GM23338 (cell line): ENCODE data around the gene DACT1. TPM values are rescaled to one million over a fixed set of nuclear protein-coding genes. Genes with fewer than 3 reads are reported as not detected.

Source experiments
- ATAC-seq: fragments of 200-7000 bp; cut with Tn5 transposase; 3 replicates; pipeline ENCODE4 v1.9.1; 2020
- DNase-seq: peaks from one replicate; pipeline ENCODE4 v3.0.0-alpha.2; 2015; ENCODE audit warnings: low spot score
- H2AFZ ChIP-seq: fragments of 200-600 bp; sonication (generic); 2 replicates; pipeline ENCODE4 v1.8.0; 2016; ENCODE audit warnings: antibody characterized with exemption, mild to moderate bottlenecking, moderate library complexity
- H3F3A ChIP-seq: fragments of 200-600 bp; sonication (generic); replicated peaks from 2 replicates; pipeline ENCODE4 v1.8.0; 2017; ENCODE audit warnings: antibody characterized with exemption, mixed run types, low read depth
- H3K27ac ChIP-seq: fragments of 200-600 bp; sonication (generic); 2 replicates; pipeline ENCODE4 v1.6.1; 2016; ENCODE audit warnings: low read depth
- H3K27me3 ChIP-seq: fragments of 200-600 bp; sonication (generic); 2 replicates; pipeline ENCODE4 v1.8.0; 2016; ENCODE audit warnings: mild to moderate bottlenecking, mixed run types, moderate library complexity; ENCODE audit not compliant: insufficient read depth
- H3K36me3 ChIP-seq: fragments of 200-600 bp; sonication (generic); 2 replicates; pipeline ENCODE4 v1.8.0; 2016; ENCODE audit warnings: mild to moderate bottlenecking; ENCODE audit not compliant: insufficient read depth
- H3K4me1 ChIP-seq: fragments of 200-600 bp; sonication (generic); 2 replicates; pipeline ENCODE4 v1.8.0; 2016; ENCODE audit warnings: mild to moderate bottlenecking, moderate library complexity; ENCODE audit not compliant: insufficient read depth
- H3K4me2 ChIP-seq: fragments of 200-600 bp; sonication (generic); 2 replicates; pipeline ENCODE4 v1.7.1; 2017; ENCODE audit warnings: mixed run types
- H3K4me3 ChIP-seq: fragments of 200-600 bp; sonication (generic); 2 replicates; pipeline ENCODE4 v1.6.1; 2016; ENCODE audit warnings: mixed run types
- H3K79me2 ChIP-seq: fragments of 200-600 bp; sonication (generic); replicated peaks from 2 replicates; pipeline ENCODE4 v1.8.0; 2017; ENCODE audit warnings: mild to moderate bottlenecking; ENCODE audit not compliant: insufficient read depth
- H3K9me2 ChIP-seq: fragments of 200-600 bp; sonication (generic); 2 replicates; pipeline ENCODE4 v1.8.0; 2017; ENCODE audit not compliant: insufficient read depth
- H4K20me1 ChIP-seq: fragments of 200-600 bp; sonication (generic); replicated peaks from 2 replicates; pipeline ENCODE4 v1.8.0; 2017; ENCODE audit warnings: mild to moderate bottlenecking; ENCODE audit not compliant: insufficient read depth
- H3K27ac Mint-ChIP-seq: 2 replicates; pipeline ENCODE4 v1.8.0; 2020; ENCODE audit warnings: inconsistent platforms, mild to moderate bottlenecking, moderate library complexity, mixed read lengths
- H3K27me3 Mint-ChIP-seq: 3 replicates; pipeline ENCODE4 v1.8.0; 2022; ENCODE audit warnings: low read depth, mild to moderate bottlenecking, moderate library complexity, mixed read lengths, inconsistent platforms; ENCODE audit not compliant: insufficient read depth, poor library complexity
- H3K36me3 Mint-ChIP-seq: 3 replicates; pipeline ENCODE4 v1.8.0; 2021; ENCODE audit warnings: low read depth, mild to moderate bottlenecking, inconsistent platforms, moderate library complexity, mixed read lengths
- H3K4me1 Mint-ChIP-seq: 3 replicates; pipeline ENCODE4 v1.8.0; 2020; ENCODE audit warnings: mild to moderate bottlenecking, inconsistent platforms, mixed read lengths
- H3K4me3 Mint-ChIP-seq: 3 replicates; pipeline ENCODE4 v1.8.0; 2021; ENCODE audit warnings: moderate library complexity, mild to moderate bottlenecking, inconsistent platforms, mixed read lengths
- H3K9me3 Mint-ChIP-seq: 3 replicates; pipeline ENCODE4 v1.8.0; 2020; ENCODE audit warnings: moderate library complexity, mild to moderate bottlenecking, inconsistent platforms, mixed read lengths
- CREB1 ChIP-seq: fragments of 250-450 bp; sonication (Bioruptor Pico); IDR thresholded peaks from 2 replicates; pipeline ENCODE4 v1.5.0; 2020; ENCODE audit warnings: low read depth, mild to moderate bottlenecking, moderate library complexity
- CTCF ChIP-seq, 2 experiments: fragments of 200-600 bp in 1 of 2; sonication (generic) in 1 of 2; conservative IDR thresholded peaks; 2 replicates each; pipeline versions ENCODE4 v1.5.1 to v1.6.1; 2016 to 2017; ENCODE audit warnings: antibody characterized with exemption in 2 of 2, low read depth in 2 of 2, mild to moderate bottlenecking in 2 of 2, moderate library complexity in 1 of 2
- ETS1 ChIP-seq: IDR thresholded peaks from 2 replicates; pipeline ENCODE4 v1.6.1; 2016; ENCODE audit warnings: antibody characterized with exemption
- EZH2 ChIP-seq: fragments of 200-600 bp; sonication (generic); IDR thresholded peaks from one replicate; pipeline ENCODE4 v1.8.0; 2017; ENCODE audit warnings: antibody characterized with exemption, mild to moderate bottlenecking, low read depth; ENCODE audit not compliant: unreplicated experiment
- EZH2phosphoT487 ChIP-seq: fragments of 200-600 bp; sonication (generic); IDR thresholded peaks from one replicate; pipeline ENCODE4 v1.8.1; 2018; ENCODE audit warnings: antibody characterized with exemption; ENCODE audit not compliant: unreplicated experiment
- JUNB ChIP-seq: IDR thresholded peaks from one replicate; pipeline ENCODE4 v1.6.1; 2016; ENCODE audit warnings: antibody characterized with exemption; ENCODE audit not compliant: unreplicated experiment
- POLR2AphosphoS5 ChIP-seq: IDR thresholded peaks from 2 replicates; pipeline ENCODE4 v1.6.1; 2016; ENCODE audit warnings: antibody characterized with exemption, low read depth
- REST ChIP-seq: IDR thresholded peaks from one replicate; pipeline ENCODE4 v1.6.1; 2018; ENCODE audit warnings: antibody characterized with exemption; ENCODE audit not compliant: unreplicated experiment
- ZNF114 ChIP-seq: fragments of 250-450 bp; sonication (Bioruptor Pico); IDR thresholded peaks from 2 replicates; pipeline ENCODE4 v1.5.0; 2020; ENCODE audit warnings: mild to moderate bottlenecking, moderate library complexity
- ZNF331 ChIP-seq: fragments of 250-450 bp; sonication (Bioruptor Pico); IDR thresholded peaks from 2 replicates; pipeline ENCODE4 v1.5.0; 2020; ENCODE audit warnings: low read depth, mild to moderate bottlenecking, moderate library complexity
- ZNF462 ChIP-seq: fragments of 250-450 bp; sonication (Bioruptor Pico); IDR thresholded peaks from 2 replicates; pipeline ENCODE4 v1.5.0; 2020; ENCODE audit warnings: mild to moderate bottlenecking, moderate library complexity
- polyA plus RNA-seq: library from polyadenylated mRNA; unstranded; fragments of >200 nt; fragmentation: Nextera tagmentation; extraction: Ambion mirVana; gene quantifications from 2 replicates; pipeline ENCODE4 v1.2.1, GENCODE V29; 2016
- total RNA-seq: library from RNA; depleted of rRNA; stranded (reverse); fragments of >200 nt; shearing (Covaris generic); gene quantifications from 2 replicates; pipeline ENCODE4 v1.2.3, GENCODE V29; 2014

DACT1 gene
- total and polyA plus RNA-seq, 2 experiments from 2014 or later: 5.7 to 26.6 TPM

GRCh38 chr14:58660407-58660806 is 22.6 kb downstream of the DACT1 start:
- Histone ChIP-seq H3K79me2 (no peaks in the 10 kb centered on the region), H3K27me3 (no peaks in the 10 kb centered on the region), H3K4me1 (peaks cover 20% of the 10 kb centered on the region), H3K9me2 (no peaks in the 10 kb centered on the region), H3K4me2 (no peak overlapping the region), H2AFZ (no peak overlapping the region), H4K20me1 (no peaks in the 10 kb centered on the region), H3F3A (no peaks in the 10 kb centered on the region), H3K27ac (no peak overlapping the region), H3K36me3 (no peaks in the 10 kb centered on the region; the same call in 1 of the 2 replicates), H3K4me3 (no peak overlapping the region)
- peaks cover 21% of the 10 kb centered on the region for H3K4me1 Mint-ChIP-seq
- DNase-seq: no peak
- TF ChIP-seq EZH2: no peak
- no peak for TF ChIP-seq CREB1 (CRISPR knock-in tag)
- no peak for TF ChIP-seq JUNB
- no peak for TF ChIP-seq POLR2AphosphoS5
- TF ChIP-seq REST: no peak
- TF ChIP-seq EZH2phosphoT487: no peak
- no peak for TF ChIP-seq ZNF462 (CRISPR knock-in tag)
- no peak for TF ChIP-seq CTCF (conservative IDR thresholded peaks at IDR 0.05; ENCODE audit: low read depth in 2 of 2)
- no peak for TF ChIP-seq ETS1
- no peak for TF ChIP-seq ZNF114 (CRISPR knock-in tag)
- no peak for TF ChIP-seq ZNF331
- peaks cover 4% of the 10 kb centered on the region for H3K27me3 Mint-ChIP-seq
- no peak overlapping the region for H3K4me3 Mint-ChIP-seq
- no peak for ATAC-seq
- no peaks in the 10 kb centered on the region for H3K9me3 Mint-ChIP-seq
- H3K27ac Mint-ChIP-seq: no peak overlapping the region
- H3K36me3 Mint-ChIP-seq: no peaks in the 10 kb centered on the region; the same call in 2 of the 3 replicates
